Testis (tissue), 3 donors: ENCODE results near the gene MEGF11. TPM values are rescaled to one million over a fixed set of nuclear protein-coding genes. Genes with fewer than 3 reads are reported as not detected.

Experiments
- DNase-seq: peaks from one replicate; pipeline ENCODE4 v3.0.0-alpha.2; 2019
- H3K27ac ChIP-seq, 2 donors: fragments of 200-600 bp; sonication (generic); one replicate each; pipeline ENCODE4 v1.5.1; 2019
- H3K27me3 ChIP-seq: fragments of 200-600 bp; sonication (generic); one replicate; pipeline ENCODE4 v1.5.1; 2019
- H3K36me3 ChIP-seq: fragments of 200-600 bp; sonication (generic); one replicate; pipeline ENCODE4 v1.5.1; 2017; ENCODE audit warnings: low read depth; ENCODE audit errors: missing control alignments
- H3K4me1 ChIP-seq: fragments of 200-600 bp; sonication (generic); one replicate; pipeline ENCODE4 v1.5.1; 2019
- H3K4me3 ChIP-seq, 2 donors: fragments of 200-600 bp; sonication (generic); one replicate each; pipeline ENCODE4 v1.5.1; 2017 to 2019
- H3K9me3 ChIP-seq: fragments of 200-600 bp; sonication (generic); one replicate; pipeline ENCODE4 v1.5.1; 2017
- CTCF ChIP-seq, 3 experiments: fragments of 450-650 bp in 2 of 3; fragments of 200-600 bp in 1 of 3; sonication (generic) in 1 of 3; IDR thresholded peaks; one replicate each; pipeline ENCODE4 v1.5.1; 2016 to 2019; ENCODE audit warnings: antibody characterized with exemption in 3 of 3, mild to moderate bottlenecking in 2 of 3, moderate library complexity in 1 of 3
- POLR2A ChIP-seq: fragments of 450-650 bp; IDR thresholded peaks from one replicate; pipeline ENCODE4 v1.6.1; 2017; ENCODE audit warnings: antibody characterized with exemption, mild to moderate bottlenecking, moderate library complexity
- WGBS, 2 donors: methylation state at CpG; one replicate each; pipeline ENCODE4 v1.1.5; 2018; 5-methylcytosine and 5-hydroxymethylcytosine counted together
- intact Hi-C: fragments of 100-400 bp; cut with DNase I; formaldehyde crosslinking; loops from one replicate; pipeline ENCODE4 v1.15.1; 2023; ENCODE audit warnings: low total_unique reads
- polyA plus RNA-seq: library from polyadenylated mRNA; stranded (reverse); fragments of 350-450 nt; fragmentation: Illumina TruSeq; extraction: RNeasy Lipid Tissue Mini Kit (QIAGEN cat#74804); gene quantifications from one replicate; pipeline ENCODE4 v1.2.3, GENCODE V29; 2014; ENCODE audit warnings: low read depth, low replicate concordance; ENCODE audit not compliant: insufficient read depth
- total RNA-seq, 2 donors: library from RNA; depleted of rRNA; stranded (reverse); fragments of >200 nt; gene quantifications; one replicate each; pipeline ENCODE4 v1.2.3, GENCODE V29; 2016

The MEGF11 gene
- total and polyA plus RNA-seq, 3 donors from 2014 or later, result 4.5 to 18.7 (median 8.6) TPM

GRCh38 chr15:66169023-66169422 lies 84.5 kb downstream of the MEGF11 start:
- Histone ChIP-seq H3K36me3 (no peaks in the 10 kb centered on the region), H3K27ac (no peak overlapping the region), H3K9me3 (no peaks in the 10 kb centered on the region), H3K4me1 (no peaks in the 10 kb centered on the region), H3K27me3 (no peaks in the 10 kb centered on the region), H3K4me3 (no peak overlapping the region)
- WGBS, 2 donors, result 83 to 84% methylated on average over 6 to 12 of the region's 12 CpGs
- TF ChIP-seq CTCF (IDR thresholded peaks at IDR 0.05), result no peak
- no peak for TF ChIP-seq POLR2A
- intact Hi-C loops, result no loop called here
- DNase-seq, result no peak

- intact Hi-C loops, result no loop called here
- no peak overlapping the region for H3K27ac ChIP-seq
- no peaks in the 10 kb centered on the region for H3K4me1 ChIP-seq
- TF ChIP-seq CTCF (IDR thresholded peaks at IDR 0.05) (no peak), POLR2A (no peak)
- DNase-seq, result no peak
- WGBS, 2 donors, result 83 to 88% methylated on average over 7 of the region's 7 CpGs
- H3K9me3 ChIP-seq, result no peaks in the 10 kb centered on the region
- no peaks in the 10 kb centered on the region for H3K36me3 ChIP-seq
- H3K27me3 ChIP-seq, result no peaks in the 10 kb centered on the region
- no peak overlapping the region for H3K4me3 ChIP-seq
Observed at GRCh38 chr15:66167854-66168253, 85.7 kb downstream of the MEGF11 start.

- 92 to 95% methylated on average over 6 of the region's 6 CpGs for WGBS, 2 donors
- no peaks in the 10 kb centered on the region for H3K9me3 ChIP-seq
- no peak for DNase-seq
- H3K27me3 ChIP-seq, result no peaks in the 10 kb centered on the region
- no peak overlapping the region for H3K4me3 ChIP-seq
- TF ChIP-seq POLR2A (no peak), CTCF (IDR thresholded peaks at IDR 0.05) (no peak)
- H3K4me1 ChIP-seq, result no peaks in the 10 kb centered on the region
- no peaks in the 10 kb centered on the region for H3K36me3 ChIP-seq
- H3K27ac ChIP-seq, result no peak overlapping the region
- intact Hi-C loops, result no loop called here
Observed at GRCh38 chr15:66165856-66166255, 87.7 kb downstream of the MEGF11 start.

- H3K27ac ChIP-seq, result no peak overlapping the region
- H3K4me1 ChIP-seq, result no peaks in the 10 kb centered on the region
- no peaks in the 10 kb centered on the region for H3K9me3 ChIP-seq
- intact Hi-C loops, result no loop called here
- no peak for DNase-seq
- TF ChIP-seq CTCF (IDR thresholded peaks at IDR 0.05) (no peak), POLR2A (no peak)
- no peak overlapping the region for H3K4me3 ChIP-seq
- no peaks in the 10 kb centered on the region for H3K27me3 ChIP-seq
- 70 to 71% methylated on average over 1 to 4 of the region's 4 CpGs for WGBS, 2 donors
- no peaks in the 10 kb centered on the region for H3K36me3 ChIP-seq
Observed at GRCh38 chr15:66164788-66165187, 88.8 kb downstream of the MEGF11 start.

GRCh38 chr15:66163553-66163952 lies 90.0 kb downstream of the MEGF11 start:
- H3K27ac ChIP-seq, result no peak overlapping the region
- H3K27me3 ChIP-seq, result no peaks in the 10 kb centered on the region
- TF ChIP-seq POLR2A (no peak), CTCF (IDR thresholded peaks at IDR 0.05) (no peak)
- H3K4me1 ChIP-seq, result no peaks in the 10 kb centered on the region
- intact Hi-C loops, result no loop called here
- no peaks in the 10 kb centered on the region for H3K36me3 ChIP-seq
- H3K4me3 ChIP-seq, result no peak overlapping the region
- no peaks in the 10 kb centered on the region for H3K9me3 ChIP-seq
- DNase-seq, result no peak
- 79 to 83% methylated on average over 9 of the region's 9 CpGs for WGBS, 2 donors
